HG03521 (cell line): ENCODE data around the gene TRAF3.

Source experiments
- ATAC-seq: cut with Tn5 transposase; IDR thresholded peaks from one replicate; pipeline ENCODE4 v1.9.1; 2021; ENCODE audit warnings: mild to moderate bottlenecking, moderate library complexity; ENCODE audit not compliant: unreplicated experiment

TRAF3 gene, protein sequence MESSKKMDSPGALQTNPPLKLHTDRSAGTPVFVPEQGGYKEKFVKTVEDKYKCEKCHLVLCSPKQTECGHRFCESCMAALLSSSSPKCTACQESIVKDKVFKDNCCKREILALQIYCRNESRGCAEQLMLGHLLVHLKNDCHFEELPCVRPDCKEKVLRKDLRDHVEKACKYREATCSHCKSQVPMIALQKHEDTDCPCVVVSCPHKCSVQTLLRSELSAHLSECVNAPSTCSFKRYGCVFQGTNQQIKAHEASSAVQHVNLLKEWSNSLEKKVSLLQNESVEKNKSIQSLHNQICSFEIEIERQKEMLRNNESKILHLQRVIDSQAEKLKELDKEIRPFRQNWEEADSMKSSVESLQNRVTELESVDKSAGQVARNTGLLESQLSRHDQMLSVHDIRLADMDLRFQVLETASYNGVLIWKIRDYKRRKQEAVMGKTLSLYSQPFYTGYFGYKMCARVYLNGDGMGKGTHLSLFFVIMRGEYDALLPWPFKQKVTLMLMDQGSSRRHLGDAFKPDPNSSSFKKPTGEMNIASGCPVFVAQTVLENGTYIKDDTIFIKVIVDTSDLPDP

DNA sequence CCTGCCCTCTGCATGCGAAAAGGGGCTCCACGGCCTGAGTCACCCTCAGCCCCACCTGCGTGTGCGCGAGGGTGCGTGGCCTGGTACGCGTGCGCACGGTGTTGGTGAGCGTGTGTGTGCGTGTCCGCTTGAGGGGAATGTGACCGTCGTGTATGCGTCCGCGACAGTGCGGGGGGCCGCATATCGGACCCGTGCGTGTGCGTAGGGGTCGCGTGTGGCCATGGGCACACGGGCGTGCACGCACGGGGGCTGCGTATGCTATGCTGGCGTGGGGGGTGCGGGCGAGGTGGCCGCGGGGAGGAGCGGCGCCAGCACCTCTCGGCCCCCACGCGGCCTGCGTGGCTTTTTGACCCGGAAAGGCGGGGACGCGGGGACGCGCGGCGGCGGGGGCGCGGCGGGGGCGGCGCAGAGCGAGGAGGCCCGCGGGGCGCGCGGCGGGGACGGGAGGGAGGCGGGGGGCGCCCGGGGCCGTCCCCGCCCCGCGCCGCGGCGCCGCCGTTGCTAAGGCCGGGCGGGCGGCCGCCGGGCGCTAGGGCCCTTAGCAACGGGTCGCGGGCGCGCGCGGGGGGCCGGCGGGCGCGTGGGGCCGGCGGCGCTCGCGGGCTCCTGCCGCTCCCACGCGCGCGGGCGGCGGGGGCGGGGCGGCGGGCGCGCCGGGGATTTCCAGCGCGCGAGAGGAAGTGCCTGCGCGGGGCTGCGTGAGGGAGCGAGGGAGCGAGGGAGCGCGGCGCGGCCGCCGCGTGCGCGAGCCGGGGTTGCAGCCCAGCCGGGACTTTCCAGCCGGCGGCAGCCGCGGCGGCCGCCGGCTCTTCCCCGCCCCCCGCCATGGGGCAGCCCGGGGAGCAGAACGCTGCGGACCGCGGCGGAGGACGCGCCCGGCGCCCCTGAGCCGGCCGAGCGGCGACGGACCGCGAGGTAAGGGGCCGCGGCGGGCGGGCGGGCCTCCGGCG is at the start of gene TRAF3:
TRAF3 (plus strand) TSS at position 689 of the 950 bp plus-strand sequence. CDS start 92,753 bp downstream, outside the sequence.
- peak; percentile 70 for ATAC-seq

DNA sequence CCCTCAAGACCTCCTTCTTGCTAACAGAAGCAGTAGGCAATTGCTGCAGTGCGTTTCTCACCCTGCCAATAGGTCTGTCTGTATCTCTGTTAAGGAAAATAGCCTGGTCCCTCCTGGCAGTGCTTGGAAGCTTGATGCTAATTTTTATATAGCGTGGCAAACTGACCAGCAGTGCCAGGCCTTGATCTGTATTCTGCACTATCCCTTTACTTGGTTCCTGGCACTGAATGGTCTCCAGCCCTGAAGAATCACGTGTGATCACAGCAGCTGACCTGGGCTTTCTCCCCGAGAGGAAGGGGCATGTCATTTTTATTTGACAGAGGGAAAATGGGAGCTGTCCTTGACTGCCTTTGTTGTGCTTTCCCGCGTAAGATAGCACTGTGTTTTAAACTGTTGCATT is 48.7 kb upstream of the TRAF3 start:
- no peak for ATAC-seq

DNA sequence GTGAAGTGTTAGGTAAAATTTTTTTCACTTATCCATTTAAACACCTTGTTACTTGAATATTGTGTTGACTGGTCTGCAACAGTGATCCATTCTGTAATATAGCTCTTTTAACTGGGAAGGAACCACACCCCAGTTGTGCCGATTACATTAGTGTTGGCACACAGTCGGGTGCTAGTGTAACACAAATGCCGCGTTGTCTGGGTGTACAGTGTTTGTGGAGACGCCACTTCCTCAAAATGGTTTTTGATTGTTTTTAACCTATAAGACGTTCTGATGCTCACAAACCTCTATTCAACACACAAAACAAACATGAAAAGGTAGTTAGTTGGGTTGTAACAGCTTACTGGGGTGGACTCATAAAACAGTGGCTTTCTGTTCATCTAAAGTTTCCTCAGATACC is 48.0 kb upstream of the TRAF3 start:
- no peak for ATAC-seq

DNA sequence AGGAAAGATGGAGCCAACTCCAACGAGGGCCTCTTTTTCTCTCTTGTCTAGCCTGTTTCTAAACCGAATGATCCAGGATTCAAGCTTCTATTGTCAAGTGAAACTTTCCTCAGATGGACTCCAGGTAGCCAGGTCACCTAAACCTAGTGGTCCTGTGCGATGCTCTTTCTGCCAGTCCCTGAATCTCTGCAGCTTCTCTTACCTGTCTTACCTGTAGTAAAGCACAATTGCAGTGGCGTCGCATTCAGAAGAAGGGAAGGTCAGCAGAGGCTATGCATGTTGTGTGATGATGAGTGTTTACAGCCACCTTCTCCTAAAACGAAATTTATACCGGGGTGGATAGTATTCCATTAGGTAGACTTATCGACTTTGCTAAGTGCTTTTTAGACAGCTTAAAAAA is 47.4 kb upstream of the TRAF3 start:
- no peak for ATAC-seq

DNA sequence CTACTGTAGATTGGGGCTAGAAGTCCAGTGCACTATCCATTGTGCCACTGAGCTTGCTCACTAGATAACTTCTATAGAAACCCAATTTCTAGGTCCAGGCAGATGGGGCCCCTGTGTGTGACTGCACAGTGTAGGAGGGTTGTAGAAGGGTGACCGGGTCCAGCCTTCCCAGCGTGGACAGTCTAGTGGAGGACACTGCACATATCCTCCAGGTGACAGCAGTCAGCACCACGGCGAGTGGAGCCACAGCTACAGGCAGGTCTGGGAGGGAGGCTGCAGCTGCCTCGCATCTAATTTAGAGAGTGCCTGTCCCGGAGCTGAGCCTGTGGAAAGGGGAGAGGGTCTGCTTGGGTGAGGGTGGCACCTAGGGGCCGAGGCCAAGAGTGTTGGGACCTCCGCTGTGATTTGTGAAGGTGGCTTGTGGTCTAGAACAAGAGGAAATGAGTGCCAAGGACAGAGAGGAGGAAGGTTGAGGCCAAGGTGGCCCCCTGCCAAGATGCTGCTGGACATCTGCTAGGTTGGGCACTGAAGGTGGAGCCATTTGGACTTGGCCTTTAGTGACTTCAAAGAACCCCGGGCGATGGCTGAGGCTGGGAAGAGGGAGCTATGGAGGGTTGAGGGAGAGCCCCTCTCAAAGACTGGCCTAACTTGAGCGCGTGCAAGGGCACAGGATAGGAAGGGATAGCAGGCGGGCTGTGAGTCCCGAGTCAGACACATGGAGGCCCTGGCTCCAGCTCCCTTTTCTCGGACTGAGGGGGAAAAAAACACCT is 46.0 kb upstream of the TRAF3 start:
- no peak for ATAC-seq

DNA sequence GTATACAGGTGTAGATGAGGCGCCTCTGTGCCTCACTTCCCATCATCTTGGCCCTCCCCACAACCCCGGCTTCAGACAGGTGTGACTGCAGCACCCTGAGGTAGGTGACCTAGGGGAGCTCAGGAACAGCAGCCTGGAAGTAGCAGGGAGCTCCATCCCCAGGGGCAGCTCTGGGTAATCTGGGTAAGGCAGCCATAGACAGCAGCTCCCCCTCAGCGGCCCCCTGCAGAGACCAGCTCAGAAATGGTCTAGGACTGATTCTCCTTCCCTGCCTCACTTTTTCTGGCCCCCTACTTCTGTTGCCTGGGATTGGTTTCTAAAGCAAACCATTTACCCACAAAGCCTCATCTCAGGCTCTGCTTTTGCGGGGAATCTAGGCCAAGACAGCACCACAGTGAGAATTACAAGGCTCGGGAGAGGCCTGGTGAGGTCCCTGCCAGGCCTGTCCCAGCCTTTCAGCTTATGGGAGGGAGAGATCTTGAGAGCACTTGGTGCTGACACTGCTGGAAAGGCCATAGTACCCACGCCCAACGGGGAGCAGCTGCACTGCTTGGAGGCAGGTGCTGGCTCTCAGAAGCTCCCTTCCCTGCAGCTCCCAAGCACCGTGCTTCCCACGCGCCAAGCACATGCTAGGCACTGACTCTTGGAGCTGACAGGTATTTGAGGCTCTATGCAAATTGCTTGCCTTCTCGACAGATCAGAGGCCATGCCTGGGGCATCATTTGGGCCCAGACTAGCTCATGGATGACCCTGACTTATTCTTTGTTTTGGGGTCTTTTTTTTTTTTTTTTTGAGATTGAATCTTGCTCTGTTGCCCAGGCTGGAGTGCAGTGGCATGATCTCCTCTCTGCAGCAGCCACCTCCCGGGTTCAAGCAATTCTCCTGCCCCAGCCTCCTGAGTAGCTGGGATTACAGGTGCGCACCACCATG is 45.1 kb upstream of the TRAF3 start:
- no peak for ATAC-seq

DNA sequence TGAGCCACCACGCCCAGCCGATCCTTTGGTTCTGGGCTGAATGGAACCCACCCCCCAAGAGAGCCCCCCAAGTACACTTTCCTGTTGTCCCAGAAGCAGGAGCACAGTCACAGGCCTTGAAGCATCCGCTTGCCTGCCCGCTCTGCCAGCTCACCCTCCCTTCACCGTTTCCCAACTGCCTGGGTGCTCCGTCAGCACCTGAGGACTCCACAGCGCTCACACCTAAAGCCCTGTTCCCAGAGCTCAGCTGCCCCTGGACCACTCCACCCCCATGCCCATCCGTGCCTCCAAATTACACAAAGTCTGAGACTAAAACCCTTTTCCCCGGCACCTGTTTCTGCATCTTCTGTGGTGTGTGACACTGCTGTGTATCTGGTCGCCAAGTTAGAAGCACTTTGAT is 44.3 kb upstream of the TRAF3 start:
- no peak for ATAC-seq

DNA sequence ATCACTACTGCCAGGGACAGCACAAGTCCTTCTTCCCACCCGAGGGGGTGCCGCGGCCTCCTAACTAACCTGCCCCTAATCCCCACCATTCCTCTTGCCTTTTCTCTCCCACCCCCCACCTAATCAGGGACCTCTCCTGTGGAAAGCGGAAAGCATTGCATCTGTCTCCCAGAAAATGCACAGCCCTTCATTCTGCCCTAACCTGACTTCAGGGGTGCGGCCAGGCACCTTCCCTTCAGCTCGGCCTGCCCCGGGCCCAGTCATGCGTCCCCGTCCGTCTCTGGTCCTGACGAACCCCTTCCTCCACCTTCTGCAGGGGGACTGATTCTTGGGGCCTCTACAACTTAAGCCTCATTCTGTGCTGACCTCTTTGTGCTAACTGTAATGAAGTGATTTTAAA is 43.9 kb upstream of the TRAF3 start:
- ATAC-seq = no peak

DNA sequence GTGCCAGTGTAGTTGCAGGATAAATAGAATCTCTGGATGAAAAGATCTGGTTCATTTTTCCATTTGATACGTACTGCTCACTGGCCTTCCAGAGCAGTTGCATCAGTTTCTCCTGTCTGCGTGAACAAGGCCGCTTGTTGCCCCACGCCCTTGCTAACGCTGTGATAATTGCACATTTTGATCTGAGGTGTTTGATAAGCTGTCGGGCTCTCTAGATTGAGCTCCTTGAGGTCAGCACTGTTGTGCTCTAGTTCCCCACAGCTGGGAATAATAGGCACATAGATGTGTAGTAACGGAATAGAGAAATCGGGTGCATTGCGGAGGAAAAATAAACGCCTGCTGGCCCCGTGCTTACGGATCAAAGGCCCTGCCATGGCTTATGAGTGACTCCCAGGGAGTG is 42.8 kb upstream of the TRAF3 start:
- ATAC-seq = no peak

DNA sequence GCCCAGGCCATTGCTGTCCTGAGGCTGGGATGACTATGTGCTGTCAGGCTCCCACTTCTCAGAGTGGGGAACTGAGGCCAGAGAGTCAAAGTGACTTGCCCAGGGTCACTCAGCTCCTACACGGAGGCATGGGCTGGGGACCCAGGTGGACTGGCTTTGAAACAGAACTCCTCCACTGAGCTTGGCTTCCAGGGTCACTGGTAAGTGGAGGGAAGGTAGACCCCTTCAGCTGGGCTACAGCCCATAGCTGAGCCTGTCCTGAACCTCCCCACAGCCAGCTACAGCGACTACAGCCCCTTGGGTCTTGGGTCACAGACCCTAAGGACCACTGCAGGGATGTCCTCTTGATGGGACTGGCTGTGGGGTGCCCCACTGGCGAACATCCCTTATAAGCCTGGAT is 40.3 kb upstream of the TRAF3 start:
- ATAC-seq = no peak

DNA sequence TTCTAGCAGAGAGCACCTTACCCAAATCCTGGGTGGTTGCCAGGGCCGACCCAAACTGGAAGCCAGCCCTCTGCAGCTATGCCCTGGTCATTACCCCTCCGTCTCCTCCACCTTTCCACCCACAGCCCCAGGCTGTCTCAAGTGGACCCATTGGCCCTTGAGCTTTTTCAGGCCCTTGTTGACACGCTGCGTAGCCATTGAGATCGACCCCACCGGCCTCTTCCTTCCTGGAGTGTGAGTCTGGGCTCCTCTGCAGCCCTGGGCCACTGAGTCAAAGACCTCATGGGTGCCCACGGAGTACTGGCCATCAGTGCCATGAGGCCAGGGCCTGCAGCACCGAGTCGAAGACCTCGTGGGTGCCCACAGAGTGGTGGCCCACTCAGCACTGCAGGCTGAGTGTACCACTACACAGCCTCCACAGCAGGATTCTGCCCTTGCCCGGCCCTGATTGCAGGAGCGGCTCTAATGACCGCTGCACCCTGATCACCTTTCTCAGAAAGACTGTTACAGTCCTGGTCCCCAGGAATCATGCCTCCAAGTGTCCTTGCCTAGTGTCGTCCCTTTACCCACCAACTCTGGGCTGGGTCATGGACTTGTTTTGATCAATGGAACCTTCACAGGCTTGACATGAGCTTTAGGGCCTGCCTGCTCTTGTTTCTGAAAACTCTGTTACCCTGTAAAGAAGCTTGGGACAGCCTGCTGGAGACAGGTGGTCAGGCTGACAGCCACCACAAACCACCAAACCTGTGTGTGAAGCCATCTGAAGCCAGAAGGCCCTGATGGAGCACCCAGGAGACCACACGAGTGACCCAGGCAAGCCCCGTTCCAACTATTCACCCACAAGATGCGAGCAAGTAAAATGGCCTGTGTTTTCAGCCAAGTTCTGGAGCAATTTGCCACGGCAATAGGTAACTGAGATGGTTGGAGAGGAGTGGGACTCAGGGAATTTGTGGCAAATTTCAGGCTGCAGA is 39.6 kb upstream of the TRAF3 start:
- ATAC-seq = no peak

DNA sequence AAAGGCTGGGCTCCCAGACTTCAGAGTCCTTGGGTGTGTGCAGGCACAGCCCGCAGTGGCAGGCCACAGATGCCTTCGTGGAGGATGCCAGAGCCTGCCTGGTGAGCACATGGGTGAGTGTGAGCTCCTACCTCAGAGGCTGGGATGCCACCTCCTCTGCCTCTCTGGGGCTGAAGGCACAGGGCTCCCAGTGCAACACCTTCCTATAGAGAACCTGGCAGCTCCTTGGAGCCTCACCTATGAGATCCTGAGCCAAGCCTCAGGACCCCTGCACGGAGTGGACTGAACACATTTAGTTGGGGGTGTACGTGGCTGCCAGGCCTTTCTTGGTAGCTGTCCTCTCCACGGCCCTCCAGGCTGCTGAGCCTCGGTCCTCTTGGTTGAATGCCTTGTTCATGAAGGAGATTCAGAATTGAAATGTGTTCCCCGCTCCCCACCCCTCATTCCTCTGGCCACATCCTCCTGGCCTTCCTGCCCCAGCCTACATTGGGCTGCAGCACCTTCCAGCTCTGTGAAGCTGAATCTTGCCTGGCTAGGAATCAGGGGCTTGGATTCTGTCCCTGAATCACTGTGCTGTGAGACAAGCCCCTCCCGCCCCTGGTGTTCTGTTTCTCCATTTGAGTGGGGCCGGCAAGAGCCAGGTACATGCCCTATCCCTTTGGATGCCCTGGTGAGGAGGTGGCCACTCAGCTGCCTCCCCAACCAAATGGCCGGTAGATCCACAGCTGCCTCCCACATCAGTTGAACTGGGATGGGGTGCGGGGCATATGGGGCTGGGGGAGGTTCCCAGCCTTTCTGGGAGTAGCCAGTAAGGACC is 38.7 kb upstream of the TRAF3 start:
- no peak for ATAC-seq

DNA sequence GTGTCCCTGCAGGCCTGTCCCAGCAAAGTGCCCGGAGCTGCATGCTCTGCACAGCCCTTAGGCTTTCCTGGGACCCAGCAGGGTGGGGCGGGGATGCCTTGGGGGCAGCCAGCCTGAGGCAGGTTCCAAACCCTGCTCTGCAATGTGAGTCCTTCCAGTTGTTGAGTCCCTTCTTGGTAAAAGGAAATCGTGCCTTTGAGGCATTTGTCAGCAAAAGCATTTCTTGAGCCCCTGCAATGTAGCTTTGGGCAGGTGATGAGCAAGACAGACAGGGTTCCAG is 38.1 kb upstream of the TRAF3 start:
- no peak for ATAC-seq

DNA sequence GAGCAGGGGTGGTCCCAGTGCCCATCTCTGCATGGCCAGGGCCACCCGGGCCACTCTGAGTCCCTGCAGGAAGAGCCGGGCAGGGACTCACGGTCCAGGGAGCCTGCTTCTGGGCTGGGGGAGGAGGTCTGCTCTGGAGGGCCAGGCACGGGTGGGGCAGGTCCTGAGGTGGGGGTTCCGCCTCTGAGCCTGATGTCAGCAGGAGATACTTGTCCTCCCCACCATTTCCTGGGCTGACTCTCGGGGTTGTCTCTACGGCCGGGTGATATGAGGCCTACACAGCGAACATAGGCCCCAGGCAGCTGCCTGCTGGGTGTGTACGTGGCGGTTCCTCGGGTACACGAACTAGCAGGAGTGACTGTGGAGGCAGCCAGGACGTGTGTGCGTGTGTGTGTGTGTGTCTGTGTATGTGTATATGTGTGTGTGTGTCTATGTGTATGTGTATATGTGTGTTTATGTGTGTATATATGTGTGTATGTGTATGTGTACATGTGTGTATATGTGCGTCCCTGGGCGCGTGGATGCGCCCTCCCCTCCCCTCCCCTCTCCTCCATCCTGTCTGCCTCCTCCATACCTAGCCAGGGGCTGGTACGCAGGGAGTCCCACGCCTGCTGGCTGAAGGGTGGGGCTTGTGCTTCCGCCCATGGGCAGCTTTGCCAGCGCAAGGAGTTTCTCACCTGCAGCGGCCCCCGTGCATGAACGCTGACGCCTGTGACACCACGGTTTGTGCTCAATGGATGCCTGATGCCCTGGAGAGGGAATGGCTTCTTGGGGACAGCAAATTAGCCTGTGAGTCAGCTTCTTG is 30.4 kb upstream of the TRAF3 start:
- ATAC-seq = no peak

DNA sequence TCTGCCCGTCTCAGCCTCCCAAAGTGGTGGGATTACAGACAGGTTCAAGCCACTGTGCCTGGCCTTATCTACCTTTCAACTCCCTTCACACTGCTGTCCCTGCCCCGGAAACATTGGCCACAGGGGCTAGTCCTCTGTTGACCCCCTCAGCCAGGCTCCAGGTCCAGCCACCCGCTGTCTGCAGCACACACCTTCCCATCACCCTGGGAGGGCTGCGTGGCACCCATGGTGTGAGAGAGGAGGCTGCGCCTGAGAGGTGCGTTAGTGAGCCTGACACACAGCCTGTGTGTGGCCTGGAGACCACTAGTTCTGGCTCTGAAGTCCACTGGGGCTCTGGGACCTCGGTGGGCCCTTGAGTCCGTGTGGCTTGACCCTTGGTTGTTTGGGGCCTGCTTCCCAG is 28.4 kb upstream of the TRAF3 start:
- ATAC-seq = no peak

DNA sequence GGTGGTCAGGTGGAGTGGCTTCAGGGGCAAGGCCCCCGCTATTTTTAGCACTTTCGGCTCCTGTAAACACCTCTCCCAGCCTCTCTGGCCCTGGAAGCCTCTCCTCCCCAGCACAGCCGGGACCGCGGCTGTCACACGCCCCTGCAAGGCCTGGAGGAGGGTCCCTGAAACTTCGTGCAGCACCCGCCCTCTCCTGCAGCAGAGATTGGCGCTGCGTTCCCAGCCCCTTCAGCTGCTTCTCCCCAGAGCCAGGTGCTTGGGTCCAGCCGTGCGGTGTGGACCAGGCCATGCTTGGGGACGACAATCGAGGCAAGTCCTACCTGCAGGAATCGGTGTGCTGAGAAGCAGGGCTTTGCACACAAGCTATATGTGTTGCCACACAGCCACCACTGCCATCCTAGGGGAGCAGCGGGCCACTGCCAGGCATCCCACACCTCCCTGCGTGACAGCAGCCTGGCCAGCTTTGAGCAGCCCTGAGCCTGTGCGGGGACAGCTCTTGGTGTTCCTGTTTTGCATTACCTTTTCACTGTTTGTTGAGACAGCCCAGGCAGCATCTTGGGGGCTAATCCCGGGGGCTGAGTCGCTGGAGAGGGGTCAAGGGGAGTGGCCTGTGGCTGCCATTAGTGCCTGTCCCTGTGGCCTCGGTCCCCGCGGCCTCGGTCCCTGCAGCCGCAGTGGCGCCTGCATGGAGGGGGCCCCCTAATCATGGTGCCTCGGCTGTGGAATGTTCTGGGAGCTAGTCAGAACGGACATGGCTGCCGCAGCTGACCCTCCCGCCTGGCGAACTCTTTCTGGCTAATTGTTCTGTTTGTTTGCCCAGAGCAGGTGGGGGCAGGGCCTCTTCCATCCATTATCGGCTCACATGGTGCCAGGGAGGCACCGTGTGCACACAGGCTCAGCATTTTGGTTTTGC is 27.6 kb upstream of the TRAF3 start:
- no peak for ATAC-seq
